SW 1271 (cell line): Measurements from ENCODE around the gene GLCE.

Experiments
- DNase-seq, 2 experiments: peaks; one replicate each; lab custom pipeline; 2025; lab: John Stamatoyannopoulos, UW

GLCE gene

GRCh38 chr15:69206079-69206478, 45.6 kb downstream of the GLCE start:
- DNase-seq = no peak

DNA sequence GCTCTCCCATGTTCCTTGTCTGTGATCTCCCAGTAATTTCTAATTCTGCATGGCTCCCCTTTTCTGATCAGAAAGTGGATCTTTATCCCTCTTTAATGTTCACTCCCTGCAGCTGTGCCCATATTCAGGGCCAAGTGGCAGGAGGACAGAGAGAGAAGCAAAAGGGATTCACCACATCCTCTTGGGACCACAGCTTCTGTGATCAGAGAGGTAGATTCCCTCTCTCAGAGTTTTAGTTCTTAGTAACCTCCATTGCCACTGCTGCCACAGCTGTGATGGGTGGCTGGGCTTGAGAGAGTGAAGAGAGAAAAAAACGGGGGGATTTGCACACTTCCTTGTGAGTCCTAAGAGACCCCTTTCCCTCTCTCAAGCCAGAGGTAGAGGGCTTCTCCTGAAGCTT, 49.2 kb downstream of the GLCE start:
- DNase-seq = no peak

DNA sequence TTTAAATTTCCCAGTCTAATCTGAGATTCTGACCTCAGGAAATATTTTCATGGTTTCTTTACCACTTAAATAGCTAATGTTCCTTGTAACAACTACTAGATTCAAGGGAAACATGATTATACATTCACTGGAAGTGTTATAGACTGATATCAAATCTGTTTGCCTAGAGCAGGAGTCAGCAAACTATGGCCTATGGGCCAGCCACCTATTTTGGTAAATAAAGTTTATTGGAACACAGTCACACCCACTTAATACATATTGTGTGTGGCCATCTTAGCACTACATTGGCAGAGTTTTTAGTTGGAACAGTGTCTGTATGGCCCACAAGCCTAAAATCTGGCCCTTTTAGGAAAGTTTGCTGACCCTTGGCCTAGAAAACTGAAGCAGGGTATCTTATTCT, 50.1 kb downstream of the GLCE start:
- DNase-seq = no peak

- DNase-seq = no peak
These were observed 53.4 kb downstream of the GLCE start for GRCh38 chr15:69213786-69214185.

GRCh38 chr15:69215314-69216035, 55.0 kb downstream of the GLCE start:
- no peak for DNase-seq

DNA sequence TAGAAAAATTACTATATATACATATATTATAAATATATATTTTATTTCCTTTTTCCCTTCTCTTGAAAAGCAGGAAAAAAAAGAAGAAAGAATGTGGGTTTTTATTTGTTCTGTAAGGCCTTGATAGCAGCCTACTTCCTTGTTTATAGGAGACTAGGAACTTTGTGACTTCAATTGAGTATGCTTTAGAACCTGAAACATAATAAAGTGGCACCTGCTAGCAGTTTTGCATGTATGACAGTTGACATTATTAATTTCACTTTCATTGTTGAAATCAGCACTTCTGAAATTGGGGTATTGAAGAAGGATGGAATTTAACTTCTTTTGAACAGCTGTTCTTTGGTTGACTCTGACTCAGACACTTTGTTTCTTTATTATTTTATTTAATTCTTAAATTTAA, 56.9 kb downstream of the GLCE start:
- DNase-seq = no peak

DNA sequence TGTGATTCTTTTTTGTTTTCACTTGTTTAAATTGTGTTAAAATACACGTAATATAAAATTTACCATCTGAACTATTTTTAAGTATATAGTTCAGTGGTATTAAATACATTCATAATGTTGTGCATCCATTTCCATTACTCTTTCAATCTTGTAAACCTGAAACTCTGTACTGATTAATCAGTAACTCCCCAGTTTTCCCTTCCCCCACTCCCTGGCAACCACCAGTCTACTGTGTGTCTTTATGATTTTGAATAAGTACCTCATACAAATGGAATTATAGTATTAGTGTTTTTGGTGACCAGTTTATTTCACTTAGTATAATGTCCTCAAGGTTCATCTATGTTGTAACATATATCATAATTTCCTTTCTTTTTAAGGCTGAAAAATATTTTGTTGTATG, 59.3 kb downstream of the GLCE start:
- no peak for DNase-seq

- no peak for DNase-seq
These were observed 61.6 kb downstream of the GLCE start for GRCh38 chr15:69222002-69222474.

- no peak for DNase-seq
These were observed 62.8 kb downstream of the GLCE start for GRCh38 chr15:69223083-69223813.

- no peak for DNase-seq
These were observed 63.9 kb downstream of the GLCE start for GRCh38 chr15:69224383-69224782.

GRCh38 chr15:69225355-69226022, 65.1 kb downstream of the GLCE start:
- DNase-seq = peak; percentile 1 to 25

GRCh38 chr15:69226023-69226355, 65.6 kb downstream of the GLCE start:
- DNase-seq = no peak

DNA sequence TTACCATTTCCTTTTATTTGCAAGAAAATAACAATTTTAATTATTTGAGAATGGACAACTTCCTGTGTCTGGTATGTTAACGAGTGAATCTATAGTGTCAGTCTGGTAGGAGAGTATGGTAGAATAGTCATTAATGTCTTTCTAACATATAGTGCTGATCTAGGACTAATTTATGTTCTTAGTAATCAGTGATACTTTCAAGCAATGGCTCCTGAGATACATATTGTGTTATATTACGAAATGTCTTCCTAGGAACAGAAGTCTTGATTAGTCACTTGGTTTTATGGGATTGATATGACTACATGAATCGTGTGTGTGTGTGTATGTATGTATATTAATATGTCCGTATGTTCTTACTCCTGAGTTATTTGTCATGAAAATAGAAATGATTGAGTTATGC, 71.7 kb downstream of the GLCE start:
- no peak for DNase-seq

DNA sequence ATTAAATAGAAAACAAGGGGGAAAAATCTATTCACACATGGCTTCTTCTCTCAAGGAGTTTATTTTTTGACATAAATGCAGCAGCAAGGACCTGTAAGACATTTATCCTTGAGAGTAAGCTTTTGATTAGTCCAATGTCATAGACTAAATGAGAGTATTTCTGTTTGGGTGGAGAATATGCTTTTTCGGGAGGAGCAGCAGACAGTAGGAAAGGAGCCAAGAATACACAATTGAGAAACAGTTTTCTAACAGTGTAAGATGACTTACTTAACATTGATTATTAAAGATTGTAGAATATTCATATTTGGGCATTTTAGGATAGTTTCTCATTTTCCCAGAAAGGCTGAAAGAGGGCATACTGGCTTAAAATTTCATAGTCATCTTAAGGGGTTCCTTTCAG, 72.3 kb downstream of the GLCE start:
- no peak for DNase-seq

GRCh38 chr15:69234676-69235075, 74.2 kb downstream of the GLCE start:
- DNase-seq = no peak

- DNase-seq = no peak
These were observed 76.1 kb downstream of the GLCE start for GRCh38 chr15:69236505-69236904.

GRCh38 chr15:69237718-69238117, 77.3 kb downstream of the GLCE start:
- DNase-seq = no peak

DNA sequence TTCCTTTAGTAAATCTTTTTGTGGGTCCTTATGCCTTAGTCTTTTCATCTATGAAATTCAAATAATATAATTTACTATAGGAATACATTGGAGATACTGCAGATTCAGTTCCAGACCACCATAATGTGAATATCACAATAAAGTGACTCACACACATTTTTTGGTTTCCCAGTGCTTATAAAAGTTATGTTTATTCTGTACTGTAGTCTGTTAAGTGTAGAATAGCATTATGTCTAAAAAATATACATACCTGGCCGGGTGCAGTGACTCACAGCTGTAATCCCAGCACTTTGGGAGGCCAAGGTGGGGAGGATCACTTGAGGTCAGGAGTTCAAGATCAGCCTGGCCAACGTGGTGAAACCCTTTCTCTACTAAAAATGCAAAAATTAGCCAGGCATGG, 84.4 kb downstream of the GLCE start:
- no peak for DNase-seq

- DNase-seq = peak in 1 of 2 experiments; percentile 20
These were observed 92.7 kb downstream of the GLCE start for GRCh38 chr15:69253156-69253555.

DNA sequence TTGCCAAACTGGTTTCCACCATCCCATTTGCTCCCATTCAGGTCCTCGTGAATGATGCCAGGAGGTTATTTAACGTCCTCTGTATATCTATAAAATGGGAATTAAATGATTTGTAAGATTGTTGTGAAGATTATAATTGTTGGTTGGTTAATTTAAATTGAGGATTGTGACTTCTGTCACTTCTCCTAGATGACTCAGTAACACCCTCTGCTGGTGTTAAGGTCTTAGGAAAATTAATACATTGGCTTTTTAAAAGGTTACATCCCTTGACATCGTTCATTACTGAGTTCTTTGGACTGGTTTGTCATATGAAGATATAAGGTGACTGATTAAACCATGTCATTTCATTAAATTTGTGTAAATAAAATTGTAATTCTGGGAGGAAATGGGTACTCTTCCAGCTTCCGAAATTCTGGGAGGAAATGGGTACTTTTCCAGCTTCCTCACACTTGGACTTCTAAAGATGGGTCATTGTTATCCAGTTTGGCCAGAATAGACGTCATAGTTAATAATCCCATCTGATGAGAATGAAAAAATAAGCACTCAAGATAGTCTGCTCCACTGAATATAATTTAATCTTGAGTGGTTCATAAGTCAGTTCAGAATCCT, 105.0 kb downstream of the GLCE start:
- DNase-seq = peak in 1 of 2 experiments; percentile 37

DNA sequence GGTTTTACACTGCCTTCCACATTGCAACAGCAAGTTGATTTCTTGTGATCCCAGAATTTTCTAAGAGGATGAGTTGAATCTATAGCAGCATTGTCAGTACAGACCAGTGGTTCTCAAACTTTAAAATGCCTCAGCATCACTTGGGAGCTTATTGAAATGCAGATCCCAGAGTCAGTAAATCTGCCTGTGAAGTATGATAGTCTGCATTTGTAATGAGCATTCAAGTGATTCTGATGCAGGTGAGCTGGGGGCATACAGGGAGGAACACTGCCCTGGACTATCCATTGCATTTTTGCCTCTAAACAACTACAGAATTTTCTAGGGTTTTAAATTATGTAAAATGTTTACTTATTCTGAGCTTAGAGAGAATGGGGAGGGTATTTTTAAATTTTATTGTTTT, 110.8 kb downstream of the GLCE start:
- no peak for DNase-seq

GRCh38 chr15:69272139-69272538, 111.7 kb downstream of the GLCE start:
- no peak for DNase-seq

DNA sequence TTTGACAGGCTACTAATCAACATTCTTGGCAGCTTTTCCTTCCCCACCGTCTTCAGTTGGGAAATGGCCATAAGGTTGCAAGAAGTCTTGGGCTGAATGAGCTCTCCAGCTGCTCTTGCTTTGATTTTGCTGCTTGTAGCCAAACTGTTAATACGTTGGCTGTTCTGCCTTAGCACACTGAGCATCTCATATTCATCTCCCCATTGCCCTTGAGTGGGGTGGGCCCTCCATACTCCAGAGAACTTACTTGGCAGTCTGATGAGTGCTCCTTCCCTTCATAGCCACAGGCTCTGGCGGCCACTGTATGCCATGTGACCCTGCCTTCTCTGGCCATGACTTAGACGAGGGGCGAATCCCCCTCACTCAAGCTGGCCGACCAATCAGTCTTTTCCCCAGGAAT, 112.5 kb downstream of the GLCE start:
- DNase-seq = no peak
